Peyer's patch (tissue), 4 donors: ENCODE data around the gene CNGA2. TPM values are rescaled to one million over a fixed set of nuclear protein-coding genes. Genes with fewer than 3 reads are reported as not detected.
A peak's percentile ranks its signal among the peaks of the same experiment; 100 is the strongest.

Experiments
- DNase-seq, 3 donors: peaks; one replicate each; pipeline ENCODE4 v3.0.0-alpha.2; 2017 to 2019
- H3K27ac ChIP-seq, 4 donors: fragments of 200-600 bp; sonication (generic); one replicate each; pipeline ENCODE4 v1.5.1; 2016 to 2019
- H3K27me3 ChIP-seq, 2 donors: fragments of 200-600 bp; sonication (generic); one replicate each; pipeline ENCODE4 v1.5.1; 2019
- H3K36me3 ChIP-seq, 3 donors: fragments of 200-600 bp; sonication (generic); one replicate each; pipeline ENCODE4 v1.5.1; 2016 to 2019
- H3K4me1 ChIP-seq, 4 donors: fragments of 200-600 bp; sonication (generic); one replicate each; pipeline ENCODE4 v1.5.1; 2016 to 2019
- H3K4me3 ChIP-seq, 4 donors: fragments of 200-600 bp; sonication (generic); 1 replicate in 3 of 4; 2 replicates in 1 of 4; pipeline ENCODE4 v1.5.1; 2016 to 2019; ENCODE audit warnings: mild to moderate bottlenecking in 1 of 4
- H3K9me3 ChIP-seq, 4 donors: fragments of 200-600 bp; sonication (generic); one replicate each; pipeline ENCODE4 v1.5.1; 2016 to 2019; ENCODE audit warnings: mild to moderate bottlenecking in 1 of 4
- CTCF ChIP-seq, 6 experiments: fragments of 450-650 bp in 4 of 6; fragments of 200-600 bp in 2 of 6; sonication (generic) in 1 of 6; IDR thresholded peaks; one replicate each; pipeline ENCODE4 v1.5.1; 2017 to 2019; ENCODE audit warnings: antibody characterized with exemption in 6 of 6, mild to moderate bottlenecking in 3 of 6, moderate library complexity in 1 of 6
- POLR2A ChIP-seq, 2 donors: fragments of 450-650 bp; IDR thresholded peaks; one replicate each; pipeline ENCODE4 v1.5.1; 2017; ENCODE audit warnings: antibody characterized with exemption in 2 of 2, mild to moderate bottlenecking in 2 of 2, moderate library complexity in 2 of 2
- total RNA-seq, 4 donors: library from RNA; depleted of rRNA; stranded (reverse); fragments of >200 nt; gene quantifications; one replicate each; pipeline ENCODE4 v1.1.0, GENCODE V29; 2016

CNGA2 gene
- total RNA-seq, 4 donors from 2014 or later = not detected

DNA sequence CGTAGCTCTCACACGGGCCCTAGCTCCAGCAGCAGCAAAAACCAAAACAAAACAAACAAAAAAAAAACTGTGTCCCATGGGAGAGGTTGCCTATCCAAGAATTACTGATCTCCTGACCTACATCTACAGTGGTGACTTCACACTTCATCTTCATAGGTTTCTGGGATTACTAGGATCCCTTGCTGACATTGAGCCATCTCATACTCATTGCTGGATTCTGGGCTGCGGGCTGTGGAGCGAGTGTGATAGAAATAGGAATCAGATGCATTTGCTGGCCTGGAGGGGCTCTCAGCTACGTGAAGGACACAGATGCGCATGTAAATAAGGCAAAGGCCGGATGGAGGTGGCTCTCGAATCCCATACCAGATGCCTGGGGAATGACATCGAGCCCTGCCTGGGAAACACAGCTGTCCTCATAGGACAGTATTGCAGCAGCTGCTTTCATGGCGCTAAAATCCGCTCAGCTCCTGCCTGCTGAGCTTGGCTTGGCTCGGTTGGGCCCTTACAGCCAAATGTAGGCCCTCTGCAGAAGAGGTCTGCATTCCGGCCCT lies 41.7 kb downstream of the CNGA2 start:
- TF ChIP-seq POLR2A (IDR thresholded peaks at IDR 0.05) = no peak
- TF ChIP-seq CTCF (IDR thresholded peaks at IDR 0.05) = no peak
- no peaks in the 10 kb centered on the region for H3K9me3 ChIP-seq
- no peaks in the 10 kb centered on the region for H3K27me3 ChIP-seq
- H3K27ac ChIP-seq = no peak overlapping the region
- no peaks in the 10 kb centered on the region for H3K4me1 ChIP-seq
- DNase-seq = no peak
- H3K4me3 ChIP-seq = no peak overlapping the region
- H3K36me3 ChIP-seq = no peaks in the 10 kb centered on the region

DNA sequence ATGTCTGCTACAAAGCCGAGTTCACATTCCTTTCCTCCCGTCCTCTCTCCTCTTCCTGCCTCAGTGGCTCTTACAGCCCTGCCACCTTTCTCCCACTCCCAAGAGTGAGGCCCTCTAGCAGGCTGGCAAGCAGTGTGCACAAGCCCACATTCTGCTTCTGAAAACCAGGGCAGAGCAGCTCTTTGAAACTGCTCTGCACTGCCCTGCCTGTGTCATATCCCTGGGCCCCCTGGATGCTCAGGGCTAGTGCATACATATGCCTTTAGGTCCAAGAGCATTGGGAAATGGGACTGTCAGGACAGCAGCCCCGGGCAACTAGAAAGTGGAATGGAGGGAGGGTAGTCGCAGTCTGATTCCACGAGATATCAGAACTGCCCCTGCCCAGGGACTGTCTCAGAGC lies 42.4 kb downstream of the CNGA2 start:
- Histone ChIP-seq H3K4me3 (no peak overlapping the region), H3K27ac (no peak overlapping the region), H3K4me1 (no peaks in the 10 kb centered on the region), H3K36me3 (no peaks in the 10 kb centered on the region), H3K27me3 (no peaks in the 10 kb centered on the region), H3K9me3 (no peaks in the 10 kb centered on the region)
- TF ChIP-seq CTCF (IDR thresholded peaks at IDR 0.05) (no peak), POLR2A (IDR thresholded peaks at IDR 0.05) (no peak)
- DNase-seq = no peak

DNA sequence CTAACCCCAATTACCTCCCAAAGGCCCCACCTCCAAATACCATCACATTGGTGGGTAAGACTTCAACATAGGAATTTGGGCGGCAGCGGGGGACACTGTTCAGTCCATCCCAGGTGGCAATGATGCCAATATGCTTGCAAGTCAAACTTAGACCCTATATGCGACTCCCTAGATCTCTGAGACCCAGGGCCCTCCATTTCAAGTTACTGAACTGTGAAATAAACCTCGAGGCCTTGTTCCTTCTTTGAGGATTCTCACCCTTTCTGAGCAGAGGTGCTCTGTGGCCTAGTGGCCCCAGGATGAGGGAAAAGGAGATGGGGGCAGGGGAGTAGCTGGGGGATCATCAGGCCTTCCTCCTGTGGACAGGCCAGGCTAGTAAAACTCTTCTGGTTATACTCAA lies 44.7 kb downstream of the CNGA2 start:
- Histone ChIP-seq H3K27me3 (no peaks in the 10 kb centered on the region), H3K36me3 (no peaks in the 10 kb centered on the region), H3K9me3 (no peaks in the 10 kb centered on the region), H3K4me3 (no peak overlapping the region), H3K27ac (no peak overlapping the region), H3K4me1 (no peaks in the 10 kb centered on the region)
- no peak for TF ChIP-seq CTCF (IDR thresholded peaks at IDR 0.05)
- TF ChIP-seq POLR2A (IDR thresholded peaks at IDR 0.05) = no peak
- DNase-seq = no peak

DNA sequence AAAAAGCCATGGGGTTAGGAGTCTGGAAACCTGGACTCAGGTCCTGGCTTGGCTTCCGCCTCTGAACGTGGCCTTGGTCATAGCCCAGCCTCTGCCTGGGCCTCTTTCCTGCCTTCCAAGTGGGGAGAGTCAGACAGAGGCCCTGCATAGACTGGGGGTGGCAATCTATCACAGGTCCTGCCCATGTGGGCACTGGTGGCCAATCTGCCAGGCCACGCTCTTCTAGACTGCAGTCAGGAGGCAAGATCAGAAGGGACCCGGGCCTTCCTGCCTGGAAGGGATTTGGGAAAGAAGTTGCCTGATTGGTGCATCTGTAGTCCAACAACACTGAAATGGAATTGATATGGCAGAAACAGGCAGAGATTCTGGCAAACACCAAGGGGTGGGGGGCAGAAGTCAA lies 46.1 kb downstream of the CNGA2 start:
- DNase-seq = no peak
- H3K9me3 ChIP-seq = no peaks in the 10 kb centered on the region
- no peaks in the 10 kb centered on the region for H3K4me1 ChIP-seq
- H3K4me3 ChIP-seq = no peak overlapping the region
- no peaks in the 10 kb centered on the region for H3K27me3 ChIP-seq
- TF ChIP-seq POLR2A (IDR thresholded peaks at IDR 0.05) = no peak
- no peak for TF ChIP-seq CTCF (IDR thresholded peaks at IDR 0.05)
- no peak overlapping the region for H3K27ac ChIP-seq
- H3K36me3 ChIP-seq = no peaks in the 10 kb centered on the region

DNA sequence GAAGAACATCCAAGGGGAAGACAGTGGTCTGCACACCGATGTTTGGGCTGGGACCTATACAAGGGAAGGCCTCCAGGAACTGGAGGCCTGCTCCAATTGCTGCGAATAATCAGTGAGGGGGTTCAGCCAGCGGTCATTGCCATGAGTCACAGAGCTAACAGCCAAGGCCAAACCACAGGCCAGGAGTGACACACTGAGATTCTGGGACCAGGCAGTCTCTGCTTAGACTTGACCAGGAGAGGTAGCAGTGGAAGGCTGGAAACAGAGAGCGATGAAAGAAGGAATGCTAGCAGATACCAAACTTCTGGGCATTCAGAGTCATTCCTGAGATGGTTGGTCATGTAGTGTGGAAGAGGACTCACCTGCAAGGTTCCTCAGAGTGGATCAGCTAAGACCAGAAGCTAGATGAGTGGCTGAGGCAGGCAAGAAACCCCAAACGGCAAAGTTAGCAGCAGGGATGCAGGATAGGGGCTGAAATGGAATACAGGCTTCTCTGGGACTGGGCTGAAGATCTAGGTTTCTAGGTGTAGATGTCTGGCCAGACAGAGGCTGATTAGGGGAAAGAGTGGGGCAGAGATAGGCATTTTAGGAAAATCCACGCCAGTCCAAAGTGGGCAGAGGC lies 54.7 kb downstream of the CNGA2 start:
- Histone ChIP-seq H3K4me1 (no peaks in the 10 kb centered on the region), H3K4me3 (no peak overlapping the region), H3K9me3 (no peaks in the 10 kb centered on the region), H3K27ac (no peak overlapping the region), H3K36me3 (no peaks in the 10 kb centered on the region), H3K27me3 (no peaks in the 10 kb centered on the region)
- TF ChIP-seq POLR2A (IDR thresholded peaks at IDR 0.05) (no peak), CTCF (IDR thresholded peaks at IDR 0.05) (no peak)
- DNase-seq = peak in 1 of 3 donors; percentile 47
